ENCODE measurements around the gene ADRA2B.

ADRA2B gene

GRCh38 chr2:96117701-96118588 is 1.6 kb upstream of the ADRA2B start:
- DNase-seq (ENCODE audit: low spot score), result peak; percentile 17

GRCh38 chr2:96116879-96117533 is 635 bp upstream of the ADRA2B start:
- DNase-seq (ENCODE audit: low spot score), result peak; percentile 54

GRCh38 chr2:96115631-96116423 is 544 bp downstream of the ADRA2B start:
- DNase-seq (ENCODE audit: low spot score), result no peak

DNA sequence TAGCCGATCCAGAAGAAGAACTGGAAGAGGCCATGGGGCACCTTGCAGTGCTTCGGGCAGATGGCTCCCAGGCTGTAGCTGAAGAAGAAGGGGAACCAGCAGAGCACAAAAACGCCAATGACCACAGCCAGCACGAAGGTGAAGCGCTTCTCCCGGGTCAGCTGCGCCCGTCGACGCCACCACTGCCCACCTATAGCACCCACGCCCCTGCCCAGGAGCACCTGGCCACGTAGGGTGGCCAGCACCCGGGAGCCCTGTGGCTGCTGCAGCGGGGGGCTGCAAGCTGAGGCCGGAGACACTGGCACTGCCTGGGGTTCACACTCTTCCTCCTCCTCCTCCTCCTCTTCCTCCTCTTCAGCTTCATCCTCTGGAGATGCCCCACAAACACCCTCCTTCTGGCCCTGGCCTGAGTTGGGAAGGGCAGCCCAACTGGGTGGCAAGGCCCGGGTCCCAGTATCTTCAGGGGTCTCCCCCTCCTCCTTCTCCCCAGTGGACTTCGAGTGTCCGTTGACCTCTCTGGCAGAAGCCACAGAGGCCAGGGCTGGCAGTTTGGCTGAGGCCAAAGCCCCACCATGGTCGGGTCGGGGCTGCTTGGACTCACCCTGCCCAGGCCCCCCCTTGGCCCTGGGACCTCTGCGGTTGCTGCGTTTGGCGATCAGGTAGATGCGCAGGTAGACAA is 1.3 kb downstream of the ADRA2B start:
- no peak for DNase-seq (ENCODE audit: low spot score)

- DNase-seq (ENCODE audit: low spot score), result no peak
Measured at GRCh38 chr2:96114546-96114902, 1.8 kb downstream of the ADRA2B start.

DNA sequence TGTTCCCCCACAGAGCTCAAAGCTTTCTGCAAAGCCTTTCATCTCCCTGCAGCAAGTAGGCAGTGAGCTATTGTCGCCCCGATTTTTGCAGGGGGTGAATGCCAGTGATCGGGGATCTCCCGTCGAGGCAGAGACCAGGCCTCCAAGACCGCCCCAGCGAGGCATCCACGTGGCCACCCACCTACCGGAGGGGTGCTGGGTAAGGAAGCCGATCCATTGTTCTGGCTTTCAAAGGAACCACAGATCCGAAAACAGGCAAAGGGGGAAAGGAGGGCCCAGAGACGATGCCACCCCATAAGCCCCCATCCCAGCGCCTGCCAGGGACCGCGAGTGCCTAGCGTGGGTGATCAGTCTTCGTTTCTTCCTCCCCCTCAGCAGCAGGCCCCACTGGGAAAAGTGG is 2.4 kb downstream of the ADRA2B start:
- no peak for DNase-seq (ENCODE audit: low spot score)

GRCh38 chr2:96113367-96113677 is 3.0 kb downstream of the ADRA2B start:
- no peak for DNase-seq (ENCODE audit: low spot score)

DNA sequence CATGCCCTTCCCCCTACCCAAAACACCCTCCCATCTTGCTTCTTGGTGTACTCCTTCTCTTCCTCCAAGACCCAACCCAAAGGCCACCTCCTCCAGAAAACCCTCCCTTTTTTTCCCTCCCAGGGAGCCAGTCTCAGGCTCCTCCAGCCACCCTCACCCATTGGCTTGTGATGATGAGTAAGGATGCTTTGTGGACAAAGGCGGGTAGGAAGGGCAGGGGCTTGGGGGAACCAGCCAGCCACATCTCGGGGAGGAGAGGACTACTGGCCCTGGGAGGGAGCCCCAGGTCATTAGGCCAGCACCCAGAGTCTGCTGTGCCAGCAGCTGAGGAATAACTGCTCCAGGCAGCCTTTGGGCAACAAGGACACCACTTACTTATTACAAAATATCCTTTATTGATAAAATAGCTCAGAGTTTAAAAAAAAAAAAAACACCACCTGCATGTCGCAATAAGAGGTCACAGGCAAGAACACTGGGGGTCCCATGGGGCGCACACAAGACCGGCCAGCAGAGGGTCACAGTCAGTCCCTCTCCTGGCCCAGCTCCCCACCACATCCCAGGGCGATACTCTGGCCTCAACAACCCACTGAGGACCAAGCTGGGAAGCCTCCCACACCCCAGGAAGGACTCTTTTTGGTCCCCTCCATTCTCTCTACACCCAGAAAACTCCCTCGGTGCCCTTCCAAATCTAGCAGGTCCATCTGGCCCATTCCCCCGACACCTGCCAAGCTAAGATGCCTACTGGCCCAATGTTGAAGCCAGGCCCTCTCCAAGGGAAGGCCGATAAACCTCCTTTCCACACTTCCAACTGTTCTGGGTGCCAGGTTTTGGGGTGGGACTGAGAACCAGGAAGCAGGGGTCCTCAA is 3.6 kb downstream of the ADRA2B start:
- DNase-seq (ENCODE audit: low spot score), result no peak

DNA sequence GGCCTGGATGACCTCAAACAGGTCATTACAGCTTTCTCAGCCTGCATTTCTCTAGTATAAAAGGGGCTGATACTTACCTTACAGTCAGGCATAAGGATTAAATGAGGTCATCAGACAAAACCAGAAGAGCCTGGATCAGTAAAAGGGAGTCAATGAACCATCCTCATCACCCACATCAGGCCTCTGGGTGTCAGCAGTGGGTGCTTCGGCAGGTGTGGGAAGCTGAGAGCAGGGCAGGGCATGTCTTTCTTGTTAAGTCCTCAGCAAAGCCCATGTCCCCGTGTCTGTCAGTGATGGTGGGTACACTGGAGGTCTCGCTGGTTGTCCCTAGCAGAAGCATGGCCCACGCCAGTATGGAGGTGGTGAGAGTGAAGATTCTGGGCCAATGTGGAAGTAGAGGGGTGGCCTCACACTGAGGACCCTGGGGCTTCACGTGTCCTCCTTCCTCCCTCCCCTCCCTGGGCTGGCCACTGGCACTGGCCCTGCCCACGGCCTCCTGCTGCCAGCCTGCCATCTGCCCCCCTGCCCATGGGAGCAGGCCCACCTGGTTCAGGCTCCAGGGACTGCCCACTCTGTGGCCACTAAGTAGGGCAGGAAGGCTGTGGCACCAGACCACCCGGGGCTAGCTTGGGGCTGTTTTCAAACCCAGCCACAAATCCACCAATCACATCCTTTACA is 4.4 kb downstream of the ADRA2B start:
- DNase-seq (ENCODE audit: low spot score), result peak; percentile 14

DNA sequence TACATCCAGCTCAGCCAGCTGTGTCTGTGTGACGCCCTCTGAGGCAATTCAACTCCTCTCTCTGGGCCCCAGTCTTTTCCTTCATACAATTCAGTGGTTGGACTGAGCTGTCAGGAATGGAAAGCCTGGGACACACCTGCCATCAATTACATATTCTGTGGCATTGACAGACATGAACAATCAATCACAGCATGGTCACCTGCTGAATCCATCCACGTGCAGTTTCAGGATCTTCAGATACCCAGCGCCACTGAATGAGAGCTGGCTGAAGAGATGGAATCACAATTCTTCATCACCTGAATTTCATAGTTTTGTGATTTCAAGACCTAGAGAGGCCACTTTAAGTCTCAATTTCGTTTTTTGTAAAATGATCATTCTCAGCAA is 5.1 kb downstream of the ADRA2B start:
- no peak for DNase-seq (ENCODE audit: low spot score)

GRCh38 chr2:96110621-96111256 is 5.6 kb downstream of the ADRA2B start:
- no peak for DNase-seq (ENCODE audit: low spot score)

GRCh38 chr2:96109931-96110511 is 6.3 kb downstream of the ADRA2B start:
- no peak for DNase-seq (ENCODE audit: low spot score)

DNA sequence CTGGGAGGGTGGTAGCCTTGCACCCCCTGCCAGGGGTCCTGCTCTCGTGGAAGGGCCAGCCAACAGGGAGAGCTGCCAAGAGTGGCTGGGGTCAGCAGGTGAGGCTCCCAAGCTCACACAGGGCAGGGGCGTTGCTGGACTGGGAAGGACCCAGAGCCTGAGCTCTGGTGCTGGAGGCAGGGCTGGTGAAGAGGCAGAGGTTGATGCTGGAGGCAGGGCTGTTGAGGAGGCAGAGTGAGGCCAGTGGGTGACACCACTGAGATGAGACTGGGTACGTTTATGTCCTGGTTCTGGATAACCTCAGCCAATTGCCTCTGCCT is 7.0 kb downstream of the ADRA2B start:
- no peak for DNase-seq (ENCODE audit: low spot score)

- DNase-seq (ENCODE audit: low spot score), result no peak
Measured at GRCh38 chr2:96108541-96109360, 7.6 kb downstream of the ADRA2B start.

GRCh38 chr2:96108151-96108540 is 8.2 kb downstream of the ADRA2B start:
- DNase-seq (ENCODE audit: low spot score), result no peak

- DNase-seq (ENCODE audit: low spot score), result no peak
Measured at GRCh38 chr2:96107708-96108065, 8.7 kb downstream of the ADRA2B start.

GRCh38 chr2:96106991-96107707 is 9.2 kb downstream of the ADRA2B start:
- DNase-seq (ENCODE audit: low spot score), result no peak

- DNase-seq (ENCODE audit: low spot score), result no peak
Measured at GRCh38 chr2:96105994-96106715, 10.2 kb downstream of the ADRA2B start.

All from kidney tubule cell (primary cell).